Measurements from ENCODE around the gene RSPO1. TPM values are rescaled to one million over a fixed set of nuclear protein-coding genes. Genes with fewer than 3 reads are reported as not detected.

The RSPO1 gene
- total and polyA plus RNA-seq, 2 of the 13 experiments (the other 11 are each of a cell fraction or from before 2014, with no cell fraction given), result not detected

DNA sequence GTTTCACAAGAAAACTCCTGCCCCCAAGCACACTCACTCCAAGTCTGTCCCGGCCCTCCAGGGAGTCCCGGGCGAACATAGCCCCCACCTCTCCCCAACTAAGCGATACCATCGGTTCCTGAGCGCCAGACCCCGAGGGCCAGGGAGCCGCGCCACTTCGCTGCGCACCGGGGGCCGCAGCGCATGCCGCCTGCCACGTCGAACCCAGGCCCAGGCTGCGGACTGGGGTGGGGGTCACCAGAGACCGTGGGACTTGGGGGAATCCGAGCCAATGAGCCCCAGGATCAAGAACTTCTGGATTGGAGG, 801 bp downstream of the RSPO1 start:
- DNase-seq (ENCODE audit: low spot score) (no peak), FAIRE-seq (no peak), ATAC-seq (no peak)
- H3K36me3 ChIP-seq (replicated peaks in 1 of 2; ENCODE audit: control insufficient read depth in 1 of 2, insufficient read depth in 2 of 2, low read length in 2 of 2), result no peaks in the 10 kb centered on the region
- no TSS peak for BruUV-seq (replicated peaks)
- no peak overlapping the region for H3K27ac ChIP-seq (ENCODE audit: extremely low read length, insufficient read depth, low read length)
- H3K27me3 ChIP-seq (ENCODE audit: control insufficient read depth in 1 of 2, insufficient read depth in 2 of 2, low read length in 2 of 2), result peaks cover 24 to 95% of the 10 kb centered on the region in 2 experiments
- H3K4me2 ChIP-seq (ENCODE audit: low read depth, low read length), result no peak overlapping the region
- ChIA-PET POLR2A (no interaction called here), CTCF (ENCODE audit: low intra/inter-chr PET ratio, low total read pairs) (no interaction called here)
- H3K9ac ChIP-seq (ENCODE audit: insufficient read depth, low read depth, low read length), result no peak overlapping the region
- TF ChIP-seq PRDM4 (CRISPR knock-in tag; IDR thresholded peaks at IDR 0.05; ENCODE audit: borderline replicate concordance) (no peak), EZH2 (conservative IDR thresholded peaks at IDR 0.05; ENCODE audit: low read depth, low read length) (peak; percentile 27; the same call in 1 of the 2 replicates), YEATS2 (CRISPR knock-in tag; IDR thresholded peaks at IDR 0.05; ENCODE audit: borderline replicate concordance) (no peak), ZNF891 (CRISPR knock-in tag; IDR thresholded peaks at IDR 0.05) (no peak), GTF2F1 (IDR thresholded peaks at IDR 0.05; ENCODE audit: low read length) (no peak), ZMYM4 (CRISPR knock-in tag; IDR thresholded peaks at IDR 0.05) (no peak)
- no peak overlapping the region for H3K4me3 ChIP-seq (replicated peaks in 1 of 3; ENCODE audit: insufficient read depth in 1 of 3, low read depth in 2 of 3, low read length in 3 of 3)
- no peaks in the 10 kb centered on the region for H3K4me1 ChIP-seq (ENCODE audit: insufficient read depth, low read length)
- H4K20me1 ChIP-seq (ENCODE audit: insufficient read depth, low read length), result no peaks in the 10 kb centered on the region
- in situ Hi-C loops (cut with HindIII; ENCODE audit: extremely low pct_ligation_motif_present, low pct_unique_long_range_greater_than_20kb), result no loop called here
- WGBS (ENCODE audit: low lambda C conversion rate), result 45% methylated on average over 11 of the region's 20 CpGs
- intact Hi-C loops (cut with micrococcal nuclease; ENCODE audit: unreplicated experiment), result no loop called here
- no peaks in the 10 kb centered on the region for H3K9me3 ChIP-seq (ENCODE audit: low read length)
- no peak overlapping the region for H2AFZ ChIP-seq (ENCODE audit: low read length)
- H3K79me2 ChIP-seq (ENCODE audit: insufficient read depth, low read length), result no peaks in the 10 kb centered on the region
